Measurements from ENCODE around the gene KRT36.

Gene KRT36

DNA sequence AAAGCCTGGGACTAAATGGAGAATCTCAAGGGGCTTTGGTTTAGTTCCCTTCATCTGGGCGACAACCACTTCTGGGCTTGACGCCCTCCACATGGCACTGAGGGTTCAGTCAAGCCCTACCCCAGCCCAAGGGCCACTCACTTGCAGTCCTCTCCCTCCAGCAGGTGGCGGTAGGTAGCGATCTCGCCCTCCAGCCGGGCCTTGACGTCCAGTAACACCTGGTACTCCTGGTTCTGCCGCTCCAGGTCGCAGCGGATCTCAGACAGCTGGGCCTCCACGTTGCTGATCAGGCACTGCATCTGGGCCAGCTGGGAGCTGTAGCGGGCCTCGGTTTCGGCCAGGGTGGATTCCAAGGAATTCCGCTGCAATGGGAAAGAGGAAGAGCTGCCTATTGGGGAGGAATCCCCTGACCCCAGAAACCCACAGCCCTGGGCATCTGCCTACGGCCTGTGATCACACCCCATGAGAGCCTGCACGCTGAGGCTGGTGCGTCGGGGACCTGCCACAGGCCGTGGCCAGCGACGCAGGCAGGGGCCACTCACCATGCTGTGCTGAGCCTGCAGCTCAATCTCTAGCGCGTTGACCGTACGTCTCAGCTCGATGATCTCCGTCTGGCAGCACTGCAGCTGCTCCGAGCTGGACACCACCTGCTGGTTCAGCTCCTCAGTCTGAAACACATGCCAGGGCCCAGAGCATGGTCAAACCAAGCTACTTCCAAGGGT is 2.7 kb downstream of the KRT36 start:
- Histone ChIP-seq H3K23ac (ENCODE audit: low read length) (no peak overlapping the region), H3K36me3 (ENCODE audit: control insufficient read depth, insufficient read depth, low read length) (no peaks in the 10 kb centered on the region), H3K27me3 (ENCODE audit: insufficient read depth, low read length, poor library complexity) (no peaks in the 10 kb centered on the region), H3K79me1 (ENCODE audit: low read length) (no peaks in the 10 kb centered on the region), H2BK5ac (ENCODE audit: low read length) (no peak overlapping the region), H3K4me2 (ENCODE audit: low read length) (no peak overlapping the region), H2AK5ac (ENCODE audit: low read length) (no peak overlapping the region), H3K9ac (ENCODE audit: low read length) (no peak overlapping the region), H3K56ac (ENCODE audit: low read length) (peak overlapping the region; percentile 25), H4K8ac (ENCODE audit: low read depth, low read length) (no peak overlapping the region), H3K79me2 (ENCODE audit: control insufficient read depth, insufficient read depth, low read length) (no peaks in the 10 kb centered on the region), H3K4me1 (ENCODE audit: control insufficient read depth, low read depth, low read length) (peaks cover 10% of the 10 kb centered on the region), H3K27ac (ENCODE audit: low read depth, low read length) (no peak overlapping the region), H4K5ac (ENCODE audit: low read length) (no peak overlapping the region), H2BK15ac (replicated peaks; ENCODE audit: low read depth) (no peak overlapping the region), H2BK120ac (ENCODE audit: low read depth, low read length) (no peak overlapping the region), H3K4me3 (ENCODE audit: low read length) (no peak overlapping the region), H3K4ac (ENCODE audit: low read depth, low read length) (no peak overlapping the region), H3K18ac (ENCODE audit: low read length) (no peak overlapping the region)
- DNase-seq: peak; percentile 72
- no CpG with 5 or more reads among the region's 29 CpGs for WGBS (ENCODE audit: extremely low coverage, insufficient coverage, low lambda C conversion rate)

DNA sequence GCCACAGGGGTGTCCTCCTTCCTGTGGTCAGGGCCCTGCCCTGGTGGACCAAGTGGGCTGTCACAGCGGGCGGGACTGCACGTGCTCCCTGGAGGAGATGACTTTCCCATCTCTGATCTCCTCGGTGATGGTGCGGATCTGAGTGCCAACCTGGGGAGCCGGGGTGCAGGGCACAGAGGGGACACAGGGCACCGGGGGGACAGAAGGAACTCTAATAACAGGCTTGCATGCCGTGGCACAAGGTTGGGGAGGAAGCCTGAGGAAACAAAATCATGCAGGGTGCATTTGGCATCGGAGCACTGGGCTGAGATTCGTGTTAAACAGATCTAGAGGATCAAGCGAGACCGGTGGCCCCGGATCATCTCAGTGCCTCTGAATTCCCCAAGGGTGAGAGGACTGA is 3.4 kb downstream of the KRT36 start:
- DNase-seq: no peak
- no CpG with 5 or more reads among the region's 13 CpGs for WGBS (ENCODE audit: extremely low coverage, insufficient coverage, low lambda C conversion rate)
- Histone ChIP-seq H3K56ac (ENCODE audit: low read length) (no peak overlapping the region), H2BK15ac (replicated peaks; ENCODE audit: low read depth) (no peak overlapping the region), H3K36me3 (ENCODE audit: control insufficient read depth, insufficient read depth, low read length) (no peaks in the 10 kb centered on the region), H3K4ac (ENCODE audit: low read depth, low read length) (no peak overlapping the region), H3K18ac (ENCODE audit: low read length) (no peak overlapping the region), H3K23ac (ENCODE audit: low read length) (no peak overlapping the region), H2BK120ac (ENCODE audit: low read depth, low read length) (no peak overlapping the region), H3K4me1 (ENCODE audit: control insufficient read depth, low read depth, low read length) (peaks cover 10% of the 10 kb centered on the region), H2BK5ac (ENCODE audit: low read length) (no peak overlapping the region), H4K5ac (ENCODE audit: low read length) (no peak overlapping the region), H3K4me2 (ENCODE audit: low read length) (no peak overlapping the region), H3K27ac (ENCODE audit: low read depth, low read length) (no peak overlapping the region), H3K79me1 (ENCODE audit: low read length) (no peaks in the 10 kb centered on the region), H2AK5ac (ENCODE audit: low read length) (no peak overlapping the region), H3K4me3 (ENCODE audit: low read length) (no peak overlapping the region), H4K8ac (ENCODE audit: low read depth, low read length) (no peak overlapping the region), H3K9ac (ENCODE audit: low read length) (no peak overlapping the region), H3K27me3 (ENCODE audit: insufficient read depth, low read length, poor library complexity) (no peaks in the 10 kb centered on the region), H3K79me2 (ENCODE audit: control insufficient read depth, insufficient read depth, low read length) (no peaks in the 10 kb centered on the region)

DNA sequence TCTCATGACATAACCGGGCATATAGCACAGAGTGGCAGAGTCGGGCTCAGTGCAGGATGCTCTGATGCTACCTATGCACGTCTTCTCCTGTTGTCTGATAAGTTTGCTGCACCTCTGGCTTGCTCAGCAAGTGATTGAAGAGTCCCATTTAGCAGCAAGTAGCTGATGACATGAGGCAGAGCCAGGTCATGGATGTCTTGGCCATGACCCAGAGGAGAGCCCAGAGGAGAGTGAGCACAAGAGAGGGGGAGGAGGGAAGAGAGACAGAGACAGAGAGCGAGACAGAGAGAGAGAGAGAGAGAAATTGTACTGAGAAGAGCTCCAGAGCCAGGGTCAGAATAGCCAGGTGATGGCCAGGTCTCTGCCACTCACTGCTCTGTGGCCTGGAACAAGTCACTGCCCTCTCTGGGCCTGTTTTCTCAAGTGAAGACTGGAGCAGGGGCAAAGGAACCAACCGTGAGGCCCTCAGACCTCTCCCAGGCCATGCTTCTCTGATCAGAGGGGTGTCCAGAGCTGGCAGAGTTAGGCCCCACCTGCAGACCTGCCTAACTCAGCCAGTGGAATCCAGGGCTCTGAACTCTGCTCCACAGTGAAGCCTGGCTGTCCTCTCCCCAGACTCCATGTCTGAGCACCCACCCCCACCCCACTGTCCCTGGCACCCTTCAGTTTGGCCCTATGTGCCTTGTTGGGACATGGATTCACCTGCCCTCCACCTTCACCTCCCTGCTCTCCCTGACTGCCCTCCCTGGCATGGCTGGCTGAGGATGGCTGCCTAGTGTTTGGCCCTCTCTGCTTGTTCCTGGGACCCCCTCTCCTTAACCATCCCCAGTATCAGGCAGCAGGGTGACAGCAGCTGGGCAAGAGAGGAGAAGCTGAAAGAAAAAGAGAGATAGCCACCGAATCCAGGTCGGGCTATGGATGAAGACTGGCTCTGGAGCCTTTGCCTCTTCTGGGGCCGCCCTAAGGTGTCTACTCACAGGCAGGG is 4.5 kb downstream of the KRT36 start:
- Histone ChIP-seq H3K4ac (ENCODE audit: low read depth, low read length) (no peak overlapping the region), H3K36me3 (ENCODE audit: control insufficient read depth, insufficient read depth, low read length) (no peaks in the 10 kb centered on the region), H2BK15ac (replicated peaks; ENCODE audit: low read depth) (no peak overlapping the region), H3K27me3 (ENCODE audit: insufficient read depth, low read length, poor library complexity) (no peaks in the 10 kb centered on the region), H3K18ac (ENCODE audit: low read length) (no peak overlapping the region), H3K4me2 (ENCODE audit: low read length) (no peak overlapping the region), H3K4me3 (ENCODE audit: low read length) (no peak overlapping the region), H3K79me2 (ENCODE audit: control insufficient read depth, insufficient read depth, low read length) (no peaks in the 10 kb centered on the region), H3K27ac (ENCODE audit: low read depth, low read length) (no peak overlapping the region), H3K56ac (ENCODE audit: low read length) (no peak overlapping the region), H2AK5ac (ENCODE audit: low read length) (no peak overlapping the region), H2BK120ac (ENCODE audit: low read depth, low read length) (no peak overlapping the region), H3K4me1 (ENCODE audit: control insufficient read depth, low read depth, low read length) (peaks cover 7% of the 10 kb centered on the region), H2BK5ac (ENCODE audit: low read length) (no peak overlapping the region), H3K79me1 (ENCODE audit: low read length) (no peaks in the 10 kb centered on the region), H3K23ac (ENCODE audit: low read length) (no peak overlapping the region), H3K9ac (ENCODE audit: low read length) (no peak overlapping the region), H4K5ac (ENCODE audit: low read length) (no peak overlapping the region), H4K8ac (ENCODE audit: low read depth, low read length) (no peak overlapping the region)
- WGBS (ENCODE audit: extremely low coverage, insufficient coverage, low lambda C conversion rate): no CpG with 5 or more reads among the region's 8 CpGs
- no peak for DNase-seq

DNA sequence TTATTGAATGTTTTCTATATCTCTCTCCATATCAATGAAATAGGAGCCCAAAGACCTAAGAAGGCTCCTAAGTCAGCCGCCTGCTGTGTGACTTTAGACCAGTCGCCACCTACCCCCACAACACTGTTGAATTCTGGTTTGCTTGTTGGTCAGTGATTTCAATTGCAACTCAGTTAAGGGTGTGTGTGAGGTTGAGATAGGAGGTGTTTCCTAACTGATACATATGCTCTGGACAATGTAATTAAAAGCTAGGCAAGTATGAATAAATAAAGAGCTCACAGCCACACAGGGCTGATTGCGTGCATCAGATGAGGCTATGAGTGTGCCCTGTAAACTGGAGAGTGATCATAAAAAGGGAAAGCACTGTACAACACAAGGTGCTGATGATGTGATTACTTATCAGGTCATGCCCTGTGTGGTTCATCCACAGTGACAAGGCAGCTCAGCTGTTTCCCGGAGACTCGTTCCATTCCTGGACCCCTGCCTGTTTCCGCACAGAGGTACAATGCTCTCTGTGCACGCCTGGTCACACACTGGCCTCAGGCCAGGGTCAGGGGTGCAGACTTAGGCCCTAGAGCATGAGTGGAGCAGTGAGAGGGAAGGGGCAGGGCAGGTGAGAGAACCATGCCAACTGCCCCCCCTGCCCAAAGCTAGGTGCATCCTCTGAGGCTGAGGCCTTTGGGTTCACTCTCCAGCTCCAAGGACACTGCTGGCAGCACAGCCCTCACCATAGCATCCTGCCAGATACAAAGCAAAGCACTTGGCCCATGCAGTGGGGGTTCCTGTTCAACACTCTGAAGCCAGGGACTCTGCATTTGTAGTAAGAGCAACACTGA is 5.5 kb downstream of the KRT36 start:
- no peak overlapping the region for H2BK5ac ChIP-seq (ENCODE audit: low read length)
- no peak overlapping the region for H2AK5ac ChIP-seq (ENCODE audit: low read length)
- no CpG with 5 or more reads among the region's 7 CpGs for WGBS (ENCODE audit: extremely low coverage, insufficient coverage, low lambda C conversion rate)
- no peaks in the 10 kb centered on the region for H3K79me2 ChIP-seq (ENCODE audit: control insufficient read depth, insufficient read depth, low read length)
- H3K36me3 ChIP-seq (ENCODE audit: control insufficient read depth, insufficient read depth, low read length): no peaks in the 10 kb centered on the region
- no peak overlapping the region for H2BK15ac ChIP-seq (replicated peaks; ENCODE audit: low read depth)
- H3K27ac ChIP-seq (ENCODE audit: low read depth, low read length): no peak overlapping the region
- no peak overlapping the region for H3K4me2 ChIP-seq (ENCODE audit: low read length)
- H3K79me1 ChIP-seq (ENCODE audit: low read length): no peaks in the 10 kb centered on the region
- H3K56ac ChIP-seq (ENCODE audit: low read length): peak overlapping the region; percentile 37
- no peak overlapping the region for H2BK120ac ChIP-seq (ENCODE audit: low read depth, low read length)
- no peak overlapping the region for H3K4ac ChIP-seq (ENCODE audit: low read depth, low read length)
- H4K5ac ChIP-seq (ENCODE audit: low read length): no peak overlapping the region
- peaks cover 7% of the 10 kb centered on the region for H3K4me1 ChIP-seq (ENCODE audit: control insufficient read depth, low read depth, low read length)
- H3K27me3 ChIP-seq (ENCODE audit: insufficient read depth, low read length, poor library complexity): no peaks in the 10 kb centered on the region
- H3K9ac ChIP-seq (ENCODE audit: low read length): no peak overlapping the region
- no peak overlapping the region for H3K4me3 ChIP-seq (ENCODE audit: low read length)
- H3K23ac ChIP-seq (ENCODE audit: low read length): no peak overlapping the region
- peak; percentile 48 for DNase-seq
- H4K8ac ChIP-seq (ENCODE audit: low read depth, low read length): no peak overlapping the region
- H3K18ac ChIP-seq (ENCODE audit: low read length): no peak overlapping the region

DNA sequence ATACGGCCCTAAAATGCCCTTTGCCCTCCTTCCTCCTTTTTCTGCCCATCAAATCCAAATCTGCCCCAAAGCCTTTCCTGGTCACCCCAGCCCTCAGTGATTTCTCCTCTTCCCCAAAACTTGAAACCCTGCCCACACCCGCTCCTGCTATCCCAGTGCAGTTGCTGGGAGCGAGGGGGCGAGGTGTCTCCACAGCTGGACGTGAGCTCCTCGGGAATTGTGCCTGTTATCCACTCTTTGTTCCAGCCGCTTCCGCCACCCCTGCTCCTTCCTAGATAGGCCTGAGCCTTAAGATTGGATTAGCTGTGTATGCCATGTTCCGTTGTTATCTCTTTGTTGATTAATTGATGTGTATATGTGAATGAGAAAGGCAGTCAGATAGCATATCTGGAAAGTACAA is 6.2 kb downstream of the KRT36 start:
- H3K4me1 ChIP-seq (ENCODE audit: control insufficient read depth, low read depth, low read length): peaks cover 7% of the 10 kb centered on the region
- WGBS (ENCODE audit: extremely low coverage, insufficient coverage, low lambda C conversion rate): no CpG with 5 or more reads among the region's 9 CpGs
- H3K18ac ChIP-seq (ENCODE audit: low read length): no peak overlapping the region
- no peak overlapping the region for H2AK5ac ChIP-seq (ENCODE audit: low read length)
- no peaks in the 10 kb centered on the region for H3K79me2 ChIP-seq (ENCODE audit: control insufficient read depth, insufficient read depth, low read length)
- H3K27ac ChIP-seq (ENCODE audit: low read depth, low read length): no peak overlapping the region
- H2BK5ac ChIP-seq (ENCODE audit: low read length): no peak overlapping the region
- no peaks in the 10 kb centered on the region for H3K79me1 ChIP-seq (ENCODE audit: low read length)
- H3K4me2 ChIP-seq (ENCODE audit: low read length): no peak overlapping the region
- H3K56ac ChIP-seq (ENCODE audit: low read length): peak overlapping the region; percentile 50
- H3K4me3 ChIP-seq (ENCODE audit: low read length): no peak overlapping the region
- H2BK15ac ChIP-seq (replicated peaks; ENCODE audit: low read depth): no peak overlapping the region
- no peak overlapping the region for H3K9ac ChIP-seq (ENCODE audit: low read length)
- H3K36me3 ChIP-seq (ENCODE audit: control insufficient read depth, insufficient read depth, low read length): no peaks in the 10 kb centered on the region
- no peak overlapping the region for H4K8ac ChIP-seq (ENCODE audit: low read depth, low read length)
- H4K5ac ChIP-seq (ENCODE audit: low read length): no peak overlapping the region
- H3K4ac ChIP-seq (ENCODE audit: low read depth, low read length): no peak overlapping the region
- no peak overlapping the region for H2BK120ac ChIP-seq (ENCODE audit: low read depth, low read length)
- no peaks in the 10 kb centered on the region for H3K27me3 ChIP-seq (ENCODE audit: insufficient read depth, low read length, poor library complexity)
- no peak overlapping the region for H3K23ac ChIP-seq (ENCODE audit: low read length)
- DNase-seq: peak; percentile 72
